GM12878 (cell line): ENCODE results near the gene THBS1. TPM values are rescaled to one million over a fixed set of nuclear protein-coding genes. Genes with fewer than 3 reads are reported as not detected.

Source experiments
- ATAC-seq: fragments of 200-7000 bp; cut with Tn5 transposase; 3 replicates; pipeline ENCODE4 v1.9.1; 2020; ENCODE audit warnings: mild to moderate bottlenecking, moderate library complexity
- BruUV-seq: library from RNA; stranded (reverse); fragments of 400-500 nt; replicated peaks from 2 replicates; lab custom pipeline; 2021; lab: Mats Ljungman, UMichigan
- CTCF ChIA-PET: fragments of 300-600 bp; sonication (Branson Sonifier 250); formaldehyde crosslinking; extraction: SDS; loops from one replicate; lab custom pipeline; 2021; ENCODE audit warnings: inconsistent platforms; lab: Yijun Ruan, JAX
- POLR2A ChIA-PET: fragments of 350-600 bp; formaldehyde crosslinking; extraction: SDS; loops from one replicate; lab custom pipeline; 2021; ENCODE audit warnings: inconsistent platforms; lab: Charles Lee
- RAD21 ChIA-PET: fragments of 300-600 bp; sonication (Branson Sonifier 250); formaldehyde crosslinking; loops from one replicate; lab custom pipeline; 2023; ENCODE audit warnings: antibody characterized with exemption; ENCODE audit not compliant: unreplicated experiment; lab: Charles Lee
- SMC1A ChIA-PET: fragments of 300-600 bp; sonication (Branson Sonifier 250); formaldehyde crosslinking; loops from one replicate; lab custom pipeline; 2023; ENCODE audit not compliant: unreplicated experiment, uncharacterized antibody; lab: Charles Lee
- DNase-seq: peaks from one replicate; pipeline ENCODE4 v3.0.0-alpha.2; 2011; ENCODE audit warnings: low read depth, low spot score
- FAIRE-seq: peaks from 3 replicates; lab custom pipeline; 2011; peaks lifted over from hg19 to GRCh38; lab: Jason Lieb, UNC
- H2AFZ ChIP-seq: 2 replicates; pipeline ENCODE4 v1.6.0; 2011; ENCODE audit warnings: low read depth, low read length, control low read depth; ENCODE audit not compliant: control insufficient read depth
- H3K27ac ChIP-seq: 2 replicates; pipeline ENCODE4 v1.5.1; 2011; ENCODE audit warnings: control low read depth; ENCODE audit not compliant: control insufficient read depth, insufficient read depth
- H3K27me3 ChIP-seq, 2 experiments: replicated peaks in 1 of 2; 2 replicates each; pipeline versions ENCODE4 v1.6.0 to v1.6.1; 2011; ENCODE audit warnings: low read length in 1 of 2; ENCODE audit not compliant: control insufficient read depth in 2 of 2, insufficient read depth in 2 of 2
- H3K36me3 ChIP-seq, 2 experiments: 2 replicates each; pipeline ENCODE4 v1.5.1; 2011; ENCODE audit warnings: low read length in 1 of 2; ENCODE audit not compliant: control insufficient read depth in 2 of 2, insufficient read depth in 2 of 2
- H3K4me1 ChIP-seq: 2 replicates; pipeline ENCODE4 v1.6.1; 2011; ENCODE audit warnings: mild to moderate bottlenecking, low read length, moderate library complexity, mixed read lengths; ENCODE audit not compliant: control insufficient read depth, insufficient read depth
- H3K4me2 ChIP-seq: 2 replicates; pipeline ENCODE4 v1.6.0; 2011; ENCODE audit warnings: control low read depth; ENCODE audit not compliant: control insufficient read depth, insufficient read depth
- H3K4me3 ChIP-seq: fragments of 200-600 bp; sonication (generic); 2 replicates; pipeline ENCODE4 v1.5.1; 2016
- H3K79me2 ChIP-seq: 2 replicates; pipeline ENCODE4 v1.6.0; 2011; ENCODE audit warnings: low read length; ENCODE audit not compliant: control insufficient read depth, insufficient read depth
- H3K9ac ChIP-seq: 2 replicates; pipeline ENCODE4 v1.8.0; 2011; ENCODE audit warnings: low read length, control low read depth, mixed read lengths; ENCODE audit not compliant: control insufficient read depth, insufficient read depth
- H3K9me3 ChIP-seq: replicated peaks from 3 replicates; pipeline ENCODE4 v1.5.1; 2011; ENCODE audit warnings: mild to moderate bottlenecking, low read length; ENCODE audit not compliant: control insufficient read depth, insufficient read depth
- H4K20me1 ChIP-seq: 2 replicates; pipeline ENCODE4 v1.6.0; 2011; ENCODE audit not compliant: control insufficient read depth, insufficient read depth
- ATF7 ChIP-seq: fragments of 450-650 bp; IDR thresholded peaks from 2 replicates; pipeline ENCODE4 v1.6.1; 2016; ENCODE audit warnings: low read depth, mild to moderate bottlenecking
- CEBPB ChIP-seq, 2 experiments: fragments of 150-350 bp in 1 of 2; IDR thresholded peaks; 2 replicates each; pipeline ENCODE4 v1.6.1; 2012 to 2014; ENCODE audit warnings: low read depth in 2 of 2, low read length in 2 of 2, borderline replicate concordance in 1 of 2, inconsistent platforms in 1 of 2
- CTCF ChIP-seq, 3 experiments: IDR thresholded peaks in 2 of 3; conservative IDR thresholded peaks in 1 of 3; 2 replicates each; pipeline ENCODE4 v1.5.1; 2011; ENCODE audit warnings: low read depth in 3 of 3, low read length in 3 of 3, mild to moderate bottlenecking in 3 of 3, control low read depth in 2 of 3, moderate library complexity in 2 of 3, inconsistent platforms in 1 of 3, mixed read lengths in 1 of 3; ENCODE audit not compliant: control insufficient read depth in 2 of 3, insufficient read depth in 1 of 3; ENCODE audit errors: extremely low read depth in 1 of 3
- EZH2 ChIP-seq: IDR thresholded peaks from 2 replicates; pipeline ENCODE4 v1.6.1; 2012; ENCODE audit warnings: low read depth, mild to moderate bottlenecking, control low read depth, inconsistent platforms, low read length, borderline replicate concordance; ENCODE audit not compliant: control insufficient read depth
- FOXM1 ChIP-seq: IDR thresholded peaks from 2 replicates; pipeline ENCODE4 v1.6.1; 2012; ENCODE audit warnings: low read depth, mild to moderate bottlenecking, inconsistent platforms, low read length, moderate library complexity
- GABPA ChIP-seq: IDR thresholded peaks from 2 replicates; pipeline ENCODE4 v1.6.1; 2014; ENCODE audit warnings: antibody characterized with exemption, low read depth, mild to moderate bottlenecking, inconsistent platforms
- MEF2B ChIP-seq: fragments of 450-650 bp; IDR thresholded peaks from 2 replicates; pipeline ENCODE4 v1.6.1; 2018; ENCODE audit warnings: mild to moderate bottlenecking, moderate library complexity; ENCODE audit not compliant: partially characterized antibody, poor library complexity, severe bottlenecking
- MYC ChIP-seq: IDR thresholded peaks from 2 replicates; pipeline ENCODE4 v1.6.1; 2011; ENCODE audit warnings: mild to moderate bottlenecking, low read length, moderate library complexity, inconsistent platforms; ENCODE audit not compliant: insufficient read depth, insufficient replicate concordance, insufficient read length, severe bottlenecking
- NFYB ChIP-seq: IDR thresholded peaks from 2 replicates; pipeline ENCODE4 v1.6.1; 2011; ENCODE audit warnings: low read depth, mild to moderate bottlenecking, low read length, improper control_type of control experiment, moderate library complexity; ENCODE audit not compliant: insufficient read depth
- RAD21 ChIP-seq: IDR thresholded peaks from 2 replicates; pipeline ENCODE4 v1.6.1; 2011; ENCODE audit warnings: mild to moderate bottlenecking, low read depth, low read length, moderate library complexity; ENCODE audit not compliant: insufficient read depth
- STAT3 ChIP-seq: IDR thresholded peaks from 2 replicates; pipeline ENCODE4 v1.6.1; 2011; ENCODE audit warnings: low read depth, low read length, improper control_type of control experiment
- TAF1 ChIP-seq: IDR thresholded peaks from 2 replicates; pipeline ENCODE4 v1.6.1; 2011; ENCODE audit warnings: mild to moderate bottlenecking, low read depth, low read length, borderline replicate concordance
- ZNF217 ChIP-seq: fragments of 450-650 bp; IDR thresholded peaks from 2 replicates; pipeline ENCODE4 v1.6.1; 2017; ENCODE audit warnings: antibody characterized with exemption, mild to moderate bottlenecking
- ZNF384 ChIP-seq: IDR thresholded peaks from 2 replicates; pipeline ENCODE4 v1.6.1; 2012; ENCODE audit warnings: low read depth, mild to moderate bottlenecking, low read length, improper control_type of control experiment, borderline replicate concordance
- WGBS: methylation state at CpG from one replicate; pipeline ENCODE4 v1.1.6; 2016; ENCODE audit warnings: low lambda C conversion rate; ENCODE audit not compliant: insufficient replicate concordance, insufficient coverage; ENCODE audit errors: missing lambda C conversion rate; 5-methylcytosine and 5-hydroxymethylcytosine counted together
- in situ Hi-C: fragments of 300-500 bp; cut with MboI; formaldehyde crosslinking; loops from 9 replicates; pipeline ENCODE4 v1.14.3; 2018; ENCODE audit warnings: mixed read lengths
- intact Hi-C: fragments of 100-400 bp; cut with micrococcal nuclease; formaldehyde crosslinking; loops from one replicate; pipeline ENCODE4 v1.14.2; 2022; ENCODE audit not compliant: unreplicated experiment
- polyA plus RNA-seq, 11 experiments: library from polyadenylated mRNA; depleted of rRNA in 4 of 11; unstranded in 6 of 11; stranded (reverse) in 5 of 11; fragments of >200 nt; fragmentation: Nextera tagmentation in 4 of 11; fragmentation: Illumina TruSeq in 1 of 11; extraction: Ambion mirVana in 4 of 11; extraction: Trizol in 1 of 11; gene quantifications; 1 replicate in 1 of 11; 2 replicates in 10 of 11; pipeline versions ENCODE4 v1.2.1 to v1.2.3, GENCODE V29; 2011 to 2016; ENCODE audit warnings: inconsistent platforms in 2 of 11, missing spikeins in 2 of 11, low read depth in 1 of 11
- total RNA-seq, 4 experiments: library from RNA; depleted of rRNA in 3 of 4; stranded (reverse); fragments of >200 nt in 3 of 4; fragmentation: Illumina TruSeq in 1 of 4; extraction: Trizol in 1 of 4; gene quantifications; 2 replicates each; pipeline versions ENCODE4 v1.2.1 to v1.2.3, GENCODE V29; 2013 to 2021
- TF ChIP-seq, protein P1 (sequence below): fragments of 450-650 bp; IDR thresholded peaks from 2 replicates; pipeline ENCODE4 v1.6.1; 2014; ENCODE audit warnings: mild to moderate bottlenecking

The THBS1 gene
- total and polyA plus RNA-seq, 10 of the 15 experiments (the other 5 are each of a cell fraction or from before 2014, with no cell fraction given): under 0.01 to 1.5 (median 0.23) TPM; not detected in 3

- in situ Hi-C loops: no loop called here
- H3K27me3 ChIP-seq: no peaks in the 10 kb centered on the region
- SMC1A ChIA-PET: no interaction called here
- POLR2A ChIA-PET: no interaction called here
- CTCF ChIA-PET: no interaction called here
- RAD21 ChIA-PET: no interaction called here
- no peak for ATAC-seq
- no peak overlapping the region for H3K4me2 ChIP-seq
- DNase-seq: no peak
- H3K9ac ChIP-seq: no peak overlapping the region
- H3K4me3 ChIP-seq: no peak overlapping the region
- H3K27ac ChIP-seq: no peak overlapping the region
- BruUV-seq: no TSS peak
- no peak for FAIRE-seq
- H3K36me3 ChIP-seq: no peaks in the 10 kb centered on the region
- peaks cover 20% of the 10 kb centered on the region for H3K4me1 ChIP-seq
- no peaks in the 10 kb centered on the region for H4K20me1 ChIP-seq
- intact Hi-C loops: loop anchor here (5.0 kb wide), 2 partner anchors 124 to 139 kb away; no protein-coding TSS in a partner anchor
- TF ChIP-seq STAT3 (no peak), FOXM1 (no peak), ZNF384 (no peak), NFYB (no peak), CEBPB (IDR thresholded peaks at IDR 0.05; ENCODE audit: borderline replicate concordance in 1 of 2, low read depth in 2 of 2, low read length in 2 of 2) (no peak)
- TF ChIP-seq, protein P1, sequence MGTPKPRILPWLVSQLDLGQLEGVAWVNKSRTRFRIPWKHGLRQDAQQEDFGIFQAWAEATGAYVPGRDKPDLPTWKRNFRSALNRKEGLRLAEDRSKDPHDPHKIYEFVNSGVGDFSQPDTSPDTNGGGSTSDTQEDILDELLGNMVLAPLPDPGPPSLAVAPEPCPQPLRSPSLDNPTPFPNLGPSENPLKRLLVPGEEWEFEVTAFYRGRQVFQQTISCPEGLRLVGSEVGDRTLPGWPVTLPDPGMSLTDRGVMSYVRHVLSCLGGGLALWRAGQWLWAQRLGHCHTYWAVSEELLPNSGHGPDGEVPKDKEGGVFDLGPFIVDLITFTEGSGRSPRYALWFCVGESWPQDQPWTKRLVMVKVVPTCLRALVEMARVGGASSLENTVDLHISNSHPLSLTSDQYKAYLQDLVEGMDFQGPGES: no peak
- WGBS: 0% methylated on average over 2 of the region's 2 CpGs
- no peaks in the 10 kb centered on the region for H3K79me2 ChIP-seq
- H2AFZ ChIP-seq: no peak overlapping the region
- H3K9me3 ChIP-seq: no peaks in the 10 kb centered on the region
These were observed 29.4 kb upstream of the THBS1 start for GRCh38 chr15:39551476-39551875.

- no TSS peak for BruUV-seq
- 41% methylated on average over 2 of the region's 2 CpGs for WGBS
- no peaks in the 10 kb centered on the region for H3K9me3 ChIP-seq
- POLR2A ChIA-PET: no interaction called here
- intact Hi-C loops (loop anchor here (5.0 kb wide), 2 partner anchors 125 to 140 kb away; no protein-coding TSS in a partner anchor), in situ Hi-C loops (no loop called here)
- peaks cover 20% of the 10 kb centered on the region for H3K4me1 ChIP-seq
- no peaks in the 10 kb centered on the region for H3K27me3 ChIP-seq
- H3K36me3 ChIP-seq: no peaks in the 10 kb centered on the region
- CTCF ChIA-PET: interaction anchor here (0.8 to 1.8 kb wide), 3 partner anchors 10 to 426 kb away, joined by 3 to 5 read pairs (median 4); no protein-coding TSS in a partner anchor
- H3K79me2 ChIP-seq: no peaks in the 10 kb centered on the region
- no peak overlapping the region for H3K4me3 ChIP-seq
- no peaks in the 10 kb centered on the region for H4K20me1 ChIP-seq
- no peak overlapping the region for H2AFZ ChIP-seq
- SMC1A ChIA-PET: no interaction called here
- no peak overlapping the region for H3K9ac ChIP-seq
- no peak overlapping the region for H3K4me2 ChIP-seq
- DNase-seq (no peak), FAIRE-seq (no peak), ATAC-seq (no peak)
- no peak overlapping the region for H3K27ac ChIP-seq
- RAD21 ChIA-PET: no interaction called here
- TF ChIP-seq CTCF (IDR thresholded peaks at IDR 0.05 in 2 of 3, conservative IDR thresholded peaks at IDR 0.05 in 1 of 3; ENCODE audit: control insufficient read depth in 2 of 3, extremely low read depth in 1 of 3, insufficient read depth in 1 of 3, low read depth in 3 of 3, low read length in 3 of 3) (no peak), RAD21 (no peak), EZH2 (no peak), TAF1 (no peak), MEF2B (no peak), ATF7 (no peak), GABPA (no peak), MYC (no peak), ZNF217 (no peak)
These were observed 28.3 kb upstream of the THBS1 start for GRCh38 chr15:39552556-39552955.
